ENCODE data around the gene FGD1.

Gene FGD1

DNA sequence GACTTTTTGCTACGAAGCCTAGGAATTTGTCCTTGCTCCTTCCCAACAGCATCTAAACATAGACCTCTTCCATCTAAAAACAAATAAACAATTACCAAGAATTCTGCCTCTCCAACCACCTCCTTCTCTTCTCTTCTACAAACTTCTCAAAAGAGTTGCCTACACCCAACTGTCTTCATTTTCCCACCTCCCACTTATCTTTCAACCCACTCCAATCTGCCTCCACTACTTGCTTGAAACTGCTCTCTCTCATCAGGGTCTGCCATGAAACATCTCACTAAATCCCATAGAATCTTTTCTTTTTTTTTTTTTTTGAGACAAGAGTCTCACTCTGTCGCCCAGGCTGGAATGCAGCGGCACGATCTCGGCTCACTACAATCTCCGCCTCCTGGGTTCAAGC lies 902 bp upstream of the FGD1 start:
- H2BK120ac ChIP-seq (ENCODE audit: insufficient read depth, low read length, poor library complexity), result no peak overlapping the region
- no CpG with 5 or more reads among the region's 6 CpGs for WGBS (ENCODE audit: extremely low coverage, insufficient coverage, insufficient read length)
- no peak overlapping the region for H2BK5ac ChIP-seq (ENCODE audit: low read depth, low read length, poor library complexity)
- H3K36me3 ChIP-seq (ENCODE audit: control insufficient read depth in 1 of 2, insufficient read depth in 2 of 2, low read length in 2 of 2), result no peaks in the 10 kb centered on the region
- H4K8ac ChIP-seq (ENCODE audit: low read depth, low read length), result no peak overlapping the region
- H3K4me1 ChIP-seq (ENCODE audit: control insufficient read depth in 1 of 2, insufficient read depth in 2 of 2, low read length in 2 of 2), result peaks cover 3 to 5% of the 10 kb centered on the region in 2 experiments
- no peaks in the 10 kb centered on the region for H3K9me3 ChIP-seq (ENCODE audit: insufficient read depth, low read depth, low read length)
- H3K27me3 ChIP-seq (ENCODE audit: insufficient read depth, low read length), result no peaks in the 10 kb centered on the region
- H3K4me3 ChIP-seq (ENCODE audit: low read depth, low read length), result no peak overlapping the region
- no peak overlapping the region for H3K18ac ChIP-seq (ENCODE audit: low read length)
- H3K23ac ChIP-seq (ENCODE audit: low read length), result no peak overlapping the region
- H3K14ac ChIP-seq (ENCODE audit: low read length), result no peak overlapping the region
- peaks cover 11% of the 10 kb centered on the region for H3K79me2 ChIP-seq (ENCODE audit: control insufficient read depth, insufficient read depth, low read length, poor library complexity)
- H3K27ac ChIP-seq (ENCODE audit: low read depth, low read length), result no peak overlapping the region
- no peak overlapping the region for H3K9ac ChIP-seq (ENCODE audit: low read length)
- no peak overlapping the region for H3K4me2 ChIP-seq (ENCODE audit: low read length)
- H3K4ac ChIP-seq (ENCODE audit: low read depth, low read length), result no peak overlapping the region
- no peak overlapping the region for H2AK5ac ChIP-seq (ENCODE audit: low read length)
- H2AFZ ChIP-seq (ENCODE audit: insufficient read depth, low read length, poor library complexity), result no peak overlapping the region
- H3K79me1 ChIP-seq (ENCODE audit: low read length), result peaks cover 14% of the 10 kb centered on the region
- DNase-seq, result no peak
- H4K91ac ChIP-seq (ENCODE audit: low read depth, low read length), result no peak overlapping the region
- no peak overlapping the region for H4K12ac ChIP-seq (ENCODE audit: low read depth, low read length)
- H2BK12ac ChIP-seq (ENCODE audit: low read length), result no peak overlapping the region

DNA sequence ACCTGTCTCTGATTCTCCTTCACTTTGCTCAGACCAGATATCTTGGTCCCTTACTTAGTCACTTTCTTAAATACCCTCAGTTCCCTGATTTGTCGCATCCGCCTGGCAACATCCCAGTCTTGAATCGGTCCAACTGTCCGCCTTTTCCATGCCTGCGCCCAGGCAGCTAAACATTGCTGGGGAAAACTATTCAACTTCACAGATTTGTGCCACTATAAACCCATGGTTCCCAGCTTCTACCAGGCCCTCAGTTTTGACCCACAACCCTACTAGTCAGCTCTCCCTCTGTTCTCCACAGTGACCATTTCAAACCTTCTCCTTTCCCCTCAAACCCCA lies 451 bp upstream of the FGD1 start:
- no peak for DNase-seq
- H2BK12ac ChIP-seq (ENCODE audit: low read length), result peak overlapping the region; percentile 49
- no peak overlapping the region for H3K23ac ChIP-seq (ENCODE audit: low read length)
- H4K8ac ChIP-seq (ENCODE audit: low read depth, low read length), result peak overlapping the region; percentile 65
- no peaks in the 10 kb centered on the region for H3K36me3 ChIP-seq (ENCODE audit: control insufficient read depth in 1 of 2, insufficient read depth in 2 of 2, low read length in 2 of 2)
- no peaks in the 10 kb centered on the region for H3K9me3 ChIP-seq (ENCODE audit: insufficient read depth, low read depth, low read length)
- H3K79me2 ChIP-seq (ENCODE audit: control insufficient read depth, insufficient read depth, low read length, poor library complexity), result peaks cover 11% of the 10 kb centered on the region
- H3K14ac ChIP-seq (ENCODE audit: low read length), result no peak overlapping the region
- H2BK5ac ChIP-seq (ENCODE audit: low read depth, low read length, poor library complexity), result no peak overlapping the region
- H3K9ac ChIP-seq (ENCODE audit: low read length), result no peak overlapping the region
- H2AFZ ChIP-seq (ENCODE audit: insufficient read depth, low read length, poor library complexity), result peak overlapping the region; percentile 63
- no peak overlapping the region for H4K12ac ChIP-seq (ENCODE audit: low read depth, low read length)
- no peak overlapping the region for H2AK5ac ChIP-seq (ENCODE audit: low read length)
- H3K27ac ChIP-seq (ENCODE audit: low read depth, low read length), result peak overlapping the region; percentile 25
- no CpG with 5 or more reads among the region's 5 CpGs for WGBS (ENCODE audit: extremely low coverage, insufficient coverage, insufficient read length)
- peaks cover 14% of the 10 kb centered on the region for H3K79me1 ChIP-seq (ENCODE audit: low read length)
- no peaks in the 10 kb centered on the region for H3K27me3 ChIP-seq (ENCODE audit: insufficient read depth, low read length)
- H4K91ac ChIP-seq (ENCODE audit: low read depth, low read length), result peak overlapping the region; percentile 6
- H3K4me3 ChIP-seq (ENCODE audit: low read depth, low read length), result no peak overlapping the region
- peak overlapping the region; percentile 71 for H3K4me2 ChIP-seq (ENCODE audit: low read length)
- H3K4ac ChIP-seq (ENCODE audit: low read depth, low read length), result no peak overlapping the region
- H3K18ac ChIP-seq (ENCODE audit: low read length), result no peak overlapping the region
- H3K4me1 ChIP-seq (ENCODE audit: control insufficient read depth in 1 of 2, insufficient read depth in 2 of 2, low read length in 2 of 2), result peaks cover 3 to 5% of the 10 kb centered on the region in 2 experiments
- no peak overlapping the region for H2BK120ac ChIP-seq (ENCODE audit: insufficient read depth, low read length, poor library complexity)

DNA sequence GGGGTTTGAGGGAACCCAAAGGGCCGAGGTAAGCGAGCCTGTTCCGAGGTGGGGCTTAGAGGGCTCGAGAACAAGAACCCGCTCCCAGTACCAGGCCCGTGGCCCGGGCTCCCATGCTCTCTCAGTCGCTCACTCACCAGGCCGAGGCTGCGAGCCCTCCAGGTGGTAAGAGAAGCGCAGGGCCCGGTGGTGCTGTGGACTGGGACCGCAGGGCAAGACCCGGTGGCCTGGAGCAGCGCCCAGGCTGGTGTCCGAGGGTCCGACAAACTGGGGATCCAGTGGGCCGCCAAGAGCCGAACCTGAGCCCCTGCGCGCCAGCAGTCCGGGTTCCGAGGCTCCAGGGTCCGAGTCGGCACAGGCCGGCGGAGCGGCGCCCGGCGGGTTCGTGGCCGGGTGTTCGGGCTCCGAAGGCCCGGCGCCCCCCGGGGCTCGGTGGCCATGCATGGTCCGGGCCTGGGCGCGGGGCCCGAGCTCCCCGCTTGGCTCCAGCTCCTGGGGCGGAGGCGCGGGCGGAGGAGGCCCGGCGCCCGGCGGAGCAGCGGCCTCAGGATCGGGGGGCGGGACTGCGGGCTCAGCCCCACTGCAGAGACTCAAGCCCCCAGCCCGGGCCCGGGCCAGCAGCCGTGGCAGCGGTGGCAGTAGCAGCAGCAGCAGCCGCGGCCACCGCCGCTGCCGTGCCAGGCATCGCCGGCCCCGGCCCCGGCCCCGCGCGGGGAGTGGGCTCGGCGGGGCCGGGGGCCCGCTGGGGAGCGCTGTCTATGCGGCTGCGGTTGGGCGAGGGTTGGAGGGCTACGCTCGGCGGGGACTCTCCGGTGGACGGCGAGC lies 833 bp downstream of the FGD1 start:
- Histone ChIP-seq H3K4me1 (ENCODE audit: control insufficient read depth in 1 of 2, insufficient read depth in 2 of 2, low read length in 2 of 2) (peaks cover 3 to 5% of the 10 kb centered on the region in 2 experiments), H3K27ac (ENCODE audit: low read depth, low read length) (peak overlapping the region; percentile 21)

GRCh38 chrX:54494166-54494988 lies 1.7 kb downstream of the FGD1 start:
- no peak overlapping the region for H2BK5ac ChIP-seq (ENCODE audit: low read depth, low read length, poor library complexity)
- no peaks in the 10 kb centered on the region for H3K9me3 ChIP-seq (ENCODE audit: insufficient read depth, low read depth, low read length)
- H4K12ac ChIP-seq (ENCODE audit: low read depth, low read length), result peak overlapping the region; percentile 77
- no peak overlapping the region for H2BK12ac ChIP-seq (ENCODE audit: low read length)
- H4K91ac ChIP-seq (ENCODE audit: low read depth, low read length), result peak overlapping the region; percentile 77
- peak overlapping the region; percentile 81 for H3K14ac ChIP-seq (ENCODE audit: low read length)
- peaks cover 11% of the 10 kb centered on the region for H3K79me2 ChIP-seq (ENCODE audit: control insufficient read depth, insufficient read depth, low read length, poor library complexity)
- H3K4me2 ChIP-seq (ENCODE audit: low read length), result peak overlapping the region; percentile 51
- H3K18ac ChIP-seq (ENCODE audit: low read length), result peak overlapping the region; percentile 98
- peak overlapping the region; percentile 74 for H4K8ac ChIP-seq (ENCODE audit: low read depth, low read length)
- H2AK5ac ChIP-seq (ENCODE audit: low read length), result no peak overlapping the region
- no peaks in the 10 kb centered on the region for H3K36me3 ChIP-seq (ENCODE audit: control insufficient read depth in 1 of 2, insufficient read depth in 2 of 2, low read length in 2 of 2)
- H3K4ac ChIP-seq (ENCODE audit: low read depth, low read length), result peak overlapping the region; percentile 89
- peaks cover 3 to 5% of the 10 kb centered on the region in 2 experiments for H3K4me1 ChIP-seq (ENCODE audit: control insufficient read depth in 1 of 2, insufficient read depth in 2 of 2, low read length in 2 of 2)
- WGBS (ENCODE audit: extremely low coverage, insufficient coverage, insufficient read length), result no CpG with 5 or more reads among the region's 10 CpGs
- peak overlapping the region; percentile 14 for H3K9ac ChIP-seq (ENCODE audit: low read length)
- H2AFZ ChIP-seq (ENCODE audit: insufficient read depth, low read length, poor library complexity), result no peak overlapping the region
- H3K27me3 ChIP-seq (ENCODE audit: insufficient read depth, low read length), result no peaks in the 10 kb centered on the region
- no peak overlapping the region for H2BK120ac ChIP-seq (ENCODE audit: insufficient read depth, low read length, poor library complexity)
- peaks cover 14% of the 10 kb centered on the region for H3K79me1 ChIP-seq (ENCODE audit: low read length)
- no peak overlapping the region for H3K23ac ChIP-seq (ENCODE audit: low read length)
- no peak for DNase-seq
- H3K27ac ChIP-seq (ENCODE audit: low read depth, low read length), result no peak overlapping the region
- H3K4me3 ChIP-seq (ENCODE audit: low read depth, low read length), result peak overlapping the region; percentile 72

More for the DNA sequence above, 833 bp downstream of the FGD1 start:
- Histone ChIP-seq H3K23ac (ENCODE audit: low read length) (no peak overlapping the region), H4K91ac (ENCODE audit: low read depth, low read length) (peak overlapping the region; percentile 77), H3K9me3 (ENCODE audit: insufficient read depth, low read depth, low read length) (no peaks in the 10 kb centered on the region), H3K79me2 (ENCODE audit: control insufficient read depth, insufficient read depth, low read length, poor library complexity) (peaks cover 11% of the 10 kb centered on the region), H3K18ac (ENCODE audit: low read length) (peak overlapping the region; percentile 98), H2BK5ac (ENCODE audit: low read depth, low read length, poor library complexity) (peak overlapping the region; percentile 63), H3K14ac (ENCODE audit: low read length) (peak overlapping the region; percentile 81), H3K4me3 (ENCODE audit: low read depth, low read length) (peak overlapping the region; percentile 72), H3K4me2 (ENCODE audit: low read length) (peak overlapping the region; percentile 51), H2BK120ac (ENCODE audit: insufficient read depth, low read length, poor library complexity) (peak overlapping the region; percentile 62), H2AK5ac (ENCODE audit: low read length) (peak overlapping the region; percentile 19), H2BK12ac (ENCODE audit: low read length) (no peak overlapping the region), H4K12ac (ENCODE audit: low read depth, low read length) (peak overlapping the region; percentile 77), H3K36me3 (ENCODE audit: control insufficient read depth in 1 of 2, insufficient read depth in 2 of 2, low read length in 2 of 2) (no peaks in the 10 kb centered on the region), H3K79me1 (ENCODE audit: low read length) (peaks cover 14% of the 10 kb centered on the region), H3K4ac (ENCODE audit: low read depth, low read length) (peak overlapping the region; percentile 89), H3K9ac (ENCODE audit: low read length) (peak overlapping the region; percentile 72), H2AFZ (ENCODE audit: insufficient read depth, low read length, poor library complexity) (peak overlapping the region; percentile 85), H4K8ac (ENCODE audit: low read depth, low read length) (peak overlapping the region; percentile 74), H3K27me3 (ENCODE audit: insufficient read depth, low read length) (no peaks in the 10 kb centered on the region)
- peak in 1 of 2 donors; percentile 12 for DNase-seq
- WGBS (ENCODE audit: extremely low coverage, insufficient coverage, insufficient read length), result no CpG with 5 or more reads among the region's 86 CpGs
